Gastrocnemius medialis (tissue), 4 donors: Measurements from ENCODE around the gene SHISAL1. TPM values are rescaled to one million over a fixed set of nuclear protein-coding genes. Genes with fewer than 3 reads are reported as not detected.

Source experiments
- ATAC-seq, 2 donors: fragments of 150-250 bp; one replicate each; pipeline ENCODE4 v1.9.1; 2016
- DNase-seq, 2 donors: peaks; one replicate each; pipeline ENCODE4 v3.0.0-alpha.2; 2019
- H3K27ac ChIP-seq, 4 donors: fragments of 200-600 bp; sonication (generic); 1 replicate in 1 of 4; 2 replicates in 3 of 4; pipeline ENCODE4 v1.5.1; 2016 to 2018; ENCODE audit warnings: mild to moderate bottlenecking in 2 of 4, moderate library complexity in 1 of 4
- H3K27me3 ChIP-seq, 3 donors: fragments of 200-600 bp; sonication (generic) in 2 of 3; 1 replicate in 1 of 3; 2 replicates in 2 of 3; pipeline versions ENCODE4 v1.5.1 to v1.6.0; 2016 to 2019; ENCODE audit warnings: mild to moderate bottlenecking in 1 of 3, moderate library complexity in 1 of 3
- H3K36me3 ChIP-seq, 2 donors: fragments of 200-600 bp; sonication (generic) in 1 of 2; one replicate each; pipeline ENCODE4 v1.5.1; 2017 to 2018
- H3K4me1 ChIP-seq, 2 donors: fragments of 200-600 bp; sonication (generic) in 1 of 2; one replicate each; pipeline ENCODE4 v1.5.1; 2016 to 2017; ENCODE audit warnings: mild to moderate bottlenecking in 2 of 2
- H3K4me3 ChIP-seq, 4 donors: fragments of 200-600 bp; sonication (generic) in 3 of 4; 1 replicate in 1 of 4; 2 replicates in 3 of 4; pipeline ENCODE4 v1.5.1; 2016 to 2019; ENCODE audit warnings: mild to moderate bottlenecking in 2 of 4
- H3K9me3 ChIP-seq, 3 donors: fragments of 200-600 bp; sonication (generic) in 2 of 3; 1 replicate in 1 of 3; 2 replicates in 2 of 3; pipeline ENCODE4 v1.5.1; 2016 to 2019
- CTCF ChIP-seq, 5 experiments: fragments of 450-650 bp in 3 of 5; fragments of 200-600 bp in 2 of 5; sonication (generic) in 2 of 5; IDR thresholded peaks in 4 of 5; conservative IDR thresholded peaks in 1 of 5; 1 replicate in 4 of 5; 2 replicates in 1 of 5; pipeline ENCODE4 v1.5.1; 2016 to 2019; ENCODE audit warnings: antibody characterized with exemption in 5 of 5, mild to moderate bottlenecking in 3 of 5, moderate library complexity in 3 of 5
- POLR2A ChIP-seq, 2 donors: fragments of 450-650 bp; IDR thresholded peaks; one replicate each; pipeline ENCODE4 v1.6.1; 2017; ENCODE audit warnings: antibody characterized with exemption in 2 of 2, mild to moderate bottlenecking in 2 of 2, moderate library complexity in 2 of 2
- in situ Hi-C, 4 donors: fragments of 200-750 bp; cut with MboI; loops; one replicate each; pipeline versions ENCODE4 v1.15.0 to v1.8.0; 2017; ENCODE audit warnings: low sequenced_read_pairs in 4 of 4
- intact Hi-C: fragments of 100-400 bp; cut with DNase I; formaldehyde crosslinking; loops from one replicate; pipeline ENCODE4 v1.15.1; 2023; ENCODE audit warnings: low total_unique reads
- total RNA-seq, 4 donors: library from RNA; depleted of rRNA; stranded (reverse); fragments of >200 nt; gene quantifications; one replicate each; pipeline versions ENCODE4 v1.1.0 to v1.2.3, GENCODE V29; 2016

The SHISAL1 gene
- total RNA-seq, 4 donors from 2014 or later, result 0.03 to 0.10 TPM; not detected in 2

- no peak overlapping the region for H3K27ac ChIP-seq
- ATAC-seq, result no peak
Measured at GRCh38 chr22:44309137-44309536, 3.6 kb downstream of the SHISAL1 start.

DNA sequence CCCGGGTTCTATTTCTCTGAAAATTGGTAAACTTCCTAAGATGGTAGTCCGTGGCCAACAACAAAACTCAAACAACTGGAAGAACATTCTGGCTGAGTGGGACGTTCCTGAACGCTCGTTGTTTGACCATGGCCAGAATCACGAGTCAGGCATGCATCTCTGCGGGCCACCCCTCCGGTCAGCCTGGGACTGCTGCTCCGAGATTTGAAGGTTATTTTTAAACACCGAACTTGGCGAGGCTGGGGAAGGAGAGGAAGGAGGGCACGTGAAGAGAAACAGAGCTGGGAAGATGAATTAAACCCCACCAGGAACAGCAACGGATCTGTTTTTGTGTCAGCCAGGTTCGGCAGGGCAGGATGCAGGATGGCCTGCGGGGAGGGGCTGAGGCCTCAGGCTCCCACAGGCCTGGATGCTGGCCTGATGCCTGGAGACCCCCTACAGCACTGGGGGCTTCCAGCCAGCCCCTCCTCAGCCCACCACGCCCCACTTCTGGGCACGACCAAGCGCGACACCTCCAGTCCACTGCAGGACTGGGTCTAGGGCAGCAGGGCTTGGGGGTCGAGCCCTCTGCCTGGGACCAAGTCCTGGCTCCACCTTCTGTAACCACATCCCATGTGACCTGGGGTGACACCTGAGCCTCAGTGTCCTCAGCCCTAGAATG is 5.1 kb downstream of the SHISAL1 start:
- Histone ChIP-seq H3K4me1 (no peaks in the 10 kb centered on the region), H3K27ac (no peak overlapping the region), H3K36me3 (no peaks in the 10 kb centered on the region), H3K9me3 (no peaks in the 10 kb centered on the region), H3K4me3 (no peak overlapping the region), H3K27me3 (no peaks in the 10 kb centered on the region)
- TF ChIP-seq POLR2A (IDR thresholded peaks at IDR 0.05), result no peak
- no peak for TF ChIP-seq CTCF (IDR thresholded peaks at IDR 0.05 in 4 of 5, conservative IDR thresholded peaks at IDR 0.05 in 1 of 5)
- intact Hi-C loops (no loop called here), in situ Hi-C loops (no loop called here)
- no peak for ATAC-seq
- DNase-seq, result no peak

More at GRCh38 chr22:44309137-44309536, 3.6 kb downstream of the SHISAL1 start:
- no peaks in the 10 kb centered on the region for H3K4me1 ChIP-seq
- no peaks in the 10 kb centered on the region for H3K27me3 ChIP-seq
- TF ChIP-seq CTCF (IDR thresholded peaks at IDR 0.05 in 4 of 5, conservative IDR thresholded peaks at IDR 0.05 in 1 of 5) (no peak), POLR2A (IDR thresholded peaks at IDR 0.05) (no peak)
- no peaks in the 10 kb centered on the region for H3K36me3 ChIP-seq
- H3K9me3 ChIP-seq, result no peaks in the 10 kb centered on the region
- intact Hi-C loops, result no loop called here
- no peak overlapping the region for H3K4me3 ChIP-seq
- in situ Hi-C loops, result no loop called here
- no peak for DNase-seq

DNA sequence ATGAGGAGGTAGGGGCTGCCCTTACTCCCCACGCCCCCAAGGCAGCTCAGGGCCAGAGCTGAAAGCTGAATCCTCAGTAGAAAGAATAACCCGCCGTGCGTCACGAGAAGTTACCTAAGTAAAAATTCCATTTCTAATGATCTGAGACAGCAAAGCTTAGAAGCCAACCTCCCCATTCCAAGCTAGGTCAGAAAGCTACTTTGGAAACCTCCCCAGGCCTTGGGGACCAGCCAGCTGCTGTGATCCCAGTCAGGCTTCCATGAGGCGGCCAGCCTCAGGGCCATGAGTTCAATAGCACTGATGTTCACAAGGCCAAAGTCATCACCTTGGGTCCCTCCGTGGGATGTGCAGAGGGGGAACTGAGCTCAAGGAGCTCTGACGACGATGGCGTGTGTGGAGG is 6.9 kb downstream of the SHISAL1 start:
- TF ChIP-seq CTCF (IDR thresholded peaks at IDR 0.05 in 4 of 5, conservative IDR thresholded peaks at IDR 0.05 in 1 of 5) (no peak), POLR2A (IDR thresholded peaks at IDR 0.05) (no peak)
- ATAC-seq (no peak), DNase-seq (no peak)
- Histone ChIP-seq H3K27ac (no peak overlapping the region), H3K4me1 (no peaks in the 10 kb centered on the region), H3K4me3 (no peak overlapping the region), H3K9me3 (no peaks in the 10 kb centered on the region), H3K36me3 (no peaks in the 10 kb centered on the region), H3K27me3 (no peaks in the 10 kb centered on the region)
- in situ Hi-C loops (no loop called here), intact Hi-C loops (no loop called here)

- Histone ChIP-seq H3K27ac (no peak overlapping the region), H3K4me3 (no peak overlapping the region), H3K9me3 (no peaks in the 10 kb centered on the region), H3K4me1 (no peaks in the 10 kb centered on the region), H3K27me3 (peaks cover 0 to under 1% (median 0%) of the 10 kb centered on the region in 3 donors), H3K36me3 (no peaks in the 10 kb centered on the region)
- in situ Hi-C loops, result no loop called here
- no peak for TF ChIP-seq CTCF (IDR thresholded peaks at IDR 0.05 in 4 of 5, conservative IDR thresholded peaks at IDR 0.05 in 1 of 5)
- no peak for TF ChIP-seq POLR2A (IDR thresholded peaks at IDR 0.05)
- DNase-seq, result no peak
- ATAC-seq, result no peak
- intact Hi-C loops, result no loop called here
Measured at GRCh38 chr22:44305455-44305854, 7.3 kb downstream of the SHISAL1 start.

DNA sequence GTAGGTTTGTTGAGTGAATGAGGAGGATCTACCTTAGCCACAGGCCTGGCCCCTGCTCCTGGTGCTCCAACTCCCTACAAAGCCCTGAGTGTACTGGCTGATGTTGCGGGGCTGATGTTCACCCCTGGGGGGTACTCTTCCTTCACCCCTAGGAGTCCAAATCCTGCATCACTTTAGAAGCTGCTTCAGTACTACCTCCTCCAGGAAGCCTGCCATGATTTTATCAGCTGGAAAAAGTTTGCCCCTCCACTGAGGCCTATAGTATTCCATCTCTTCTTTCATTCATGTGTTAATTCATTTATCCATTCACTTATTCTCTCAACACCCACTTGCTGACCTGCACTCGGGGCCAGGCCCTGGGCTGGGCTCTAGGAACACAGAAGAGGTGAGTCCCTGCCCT is 7.8 kb downstream of the SHISAL1 start:
- H3K4me1 ChIP-seq, result no peaks in the 10 kb centered on the region
- no peaks in the 10 kb centered on the region for H3K9me3 ChIP-seq
- DNase-seq, result no peak
- TF ChIP-seq CTCF (IDR thresholded peaks at IDR 0.05 in 4 of 5, conservative IDR thresholded peaks at IDR 0.05 in 1 of 5) (no peak), POLR2A (IDR thresholded peaks at IDR 0.05) (no peak)
- in situ Hi-C loops, result no loop called here
- H3K27ac ChIP-seq, result no peak overlapping the region
- no peaks in the 10 kb centered on the region for H3K36me3 ChIP-seq
- H3K4me3 ChIP-seq, result no peak overlapping the region
- peaks cover 0 to 6% (median under 1%) of the 10 kb centered on the region in 3 donors for H3K27me3 ChIP-seq
- no peak for ATAC-seq
- intact Hi-C loops, result no loop called here
